Stimulated activated CD8-positive, alpha-beta memory T cell treated with anti-CD3 and anti-CD28 coated beads, Interleukin-2, amount 100 ng/mL, for 1 hour (primary cell): Measurements from ENCODE around the gene MOV10.
"Not testable (repeated sequence)": the region's sequence is repeated elsewhere in the genome, so short reads cannot be mapped to it uniquely, and the experiment has no call there.

Source experiments
- DNase-seq, 2 donors: peaks; one replicate each; pipeline ENCODE4 v3.0.0-alpha.2; 2020; ENCODE audit warnings: low read depth in 2 of 2

The MOV10 gene

GRCh38 chr1:112674440-112674985 lies at the start of gene MOV10:
Gene MOV10, plus strand, starts transcription at chr1:112674659. Its CDS starts 254 bp downstream, at chr1:112674913.
- peak; percentile 15 to 35 for DNase-seq

GRCh38 chr1:112625696-112626095 lies 48.8 kb upstream of the MOV10 start:
- no peak for DNase-seq

GRCh38 chr1:112626193-112626592 lies 48.3 kb upstream of the MOV10 start:
- no peak for DNase-seq

- DNase-seq, result no peak
Measured at GRCh38 chr1:112626887-112627286, 47.6 kb upstream of the MOV10 start.

GRCh38 chr1:112628516-112628915 lies 45.9 kb upstream of the MOV10 start:
- DNase-seq, result no peak

GRCh38 chr1:112629256-112629655 lies 45.2 kb upstream of the MOV10 start:
- DNase-seq, result no peak

GRCh38 chr1:112633628-112634027 lies 40.8 kb upstream of the MOV10 start:
- DNase-seq, result no peak

GRCh38 chr1:112634367-112634766 lies 40.1 kb upstream of the MOV10 start:
- no peak for DNase-seq

- no peak for DNase-seq
Measured at GRCh38 chr1:112636056-112636455, 38.4 kb upstream of the MOV10 start.

GRCh38 chr1:112636597-112637253 lies 37.7 kb upstream of the MOV10 start:
- no peak for DNase-seq

GRCh38 chr1:112637254-112638109 lies 37.0 kb upstream of the MOV10 start:
- no peak for DNase-seq

- no peak for DNase-seq
Measured at GRCh38 chr1:112638110-112638428, 36.4 kb upstream of the MOV10 start.

GRCh38 chr1:112640437-112640836 lies 34.0 kb upstream of the MOV10 start:
- not testable (repeated sequence) for DNase-seq

- DNase-seq, result no peak
Measured at GRCh38 chr1:112643080-112643479, 31.4 kb upstream of the MOV10 start.

GRCh38 chr1:112646225-112646624 lies 28.2 kb upstream of the MOV10 start:
- DNase-seq, result no peak

GRCh38 chr1:112651205-112651604 lies 23.3 kb upstream of the MOV10 start:
- DNase-seq, result no peak

- DNase-seq, result no peak
Measured at GRCh38 chr1:112665857-112666256, 8.6 kb upstream of the MOV10 start.

GRCh38 chr1:112666946-112667345 lies 7.5 kb upstream of the MOV10 start:
- no peak for DNase-seq

- DNase-seq, result no peak
Measured at GRCh38 chr1:112672009-112672408, 2.5 kb upstream of the MOV10 start.

- no peak for DNase-seq
Measured at GRCh38 chr1:112672842-112673241, 1.6 kb upstream of the MOV10 start.

GRCh38 chr1:112673592-112674439 lies 643 bp upstream of the MOV10 start:
- no peak for DNase-seq
